HG03196 (cell line): ENCODE results near the gene FAM3B.
A peak's percentile ranks its signal among the peaks of the same experiment; 100 is the strongest.
"Not testable (repeated sequence)": the region's sequence is repeated elsewhere in the genome, so short reads cannot be mapped to it uniquely, and the experiment has no call there.

Experiments used
- ATAC-seq: cut with Tn5 transposase; IDR thresholded peaks from one replicate; pipeline ENCODE4 v1.9.1; 2021; ENCODE audit not compliant: unreplicated experiment

The FAM3B gene

DNA sequence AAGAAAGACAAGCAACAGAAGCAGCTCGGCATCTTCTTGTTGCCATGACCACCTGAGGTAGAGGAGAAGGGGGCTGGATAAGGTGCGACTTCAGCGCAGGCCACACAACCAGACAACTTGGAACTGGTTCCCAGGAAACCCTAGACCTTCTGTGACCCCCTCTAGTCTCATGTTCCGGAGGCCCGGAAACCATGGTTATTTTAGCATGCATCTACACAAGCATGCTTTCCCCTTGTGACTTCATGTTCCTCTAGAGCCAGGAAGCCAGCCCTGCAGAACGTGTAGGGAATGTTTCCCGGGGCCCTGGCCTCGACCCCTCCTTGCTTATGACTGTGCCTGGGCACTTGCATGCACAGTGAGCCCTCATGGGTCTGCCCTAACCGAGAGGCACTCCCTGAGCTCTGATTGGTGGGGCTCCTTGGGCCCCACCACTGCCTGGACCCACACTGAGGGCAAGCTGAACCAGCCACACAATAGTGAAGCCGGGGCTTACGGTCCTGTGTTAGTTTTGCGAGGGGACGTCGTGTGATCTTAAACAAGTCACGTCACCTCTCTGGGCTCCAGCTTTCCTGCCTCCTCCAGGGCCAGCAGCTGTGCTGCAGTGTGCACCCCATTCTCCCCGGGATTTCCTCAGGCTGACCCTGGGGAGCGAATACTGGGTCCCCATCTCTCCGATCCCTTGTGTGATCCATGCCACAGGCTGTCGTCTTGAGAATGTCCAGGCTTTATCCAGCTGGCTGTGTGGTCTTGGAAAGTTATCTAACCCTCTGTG is 33.2 kb downstream of the FAM3B start:
- ATAC-seq = no peak

DNA sequence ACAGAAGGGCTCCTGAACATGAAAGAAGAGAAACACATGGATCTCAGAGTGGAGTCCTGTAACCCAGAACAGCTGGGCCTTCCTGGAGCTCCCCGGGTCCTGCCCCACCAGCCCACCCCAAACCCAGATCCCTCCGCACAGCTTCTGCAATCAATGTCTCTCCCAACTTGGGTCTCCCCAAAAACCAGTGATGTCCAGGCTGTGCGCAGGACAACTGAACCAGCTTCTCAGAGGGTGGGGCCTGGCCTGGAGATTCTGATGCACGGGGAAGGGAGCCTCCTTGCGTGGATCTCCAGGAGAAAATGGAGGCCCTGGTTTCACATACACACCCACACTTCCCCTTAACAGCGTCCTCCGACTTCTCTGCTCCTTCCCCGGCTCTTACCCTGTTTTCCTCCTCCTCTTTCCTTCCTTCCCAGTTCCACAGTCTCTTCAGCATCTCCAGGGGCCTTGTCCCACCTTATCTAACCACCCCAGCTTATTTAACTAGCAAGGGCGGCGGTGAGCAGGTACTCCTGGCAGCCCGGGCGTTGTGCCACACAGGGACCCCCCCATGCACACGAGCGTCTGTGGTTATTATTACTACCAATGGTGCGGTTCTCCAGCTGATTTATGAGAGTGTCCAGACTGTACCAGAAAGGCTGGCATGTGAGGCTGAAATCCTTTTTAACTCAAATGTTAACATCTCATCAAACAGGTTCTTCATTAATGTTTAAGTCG is 34.0 kb downstream of the FAM3B start:
- no peak for ATAC-seq

DNA sequence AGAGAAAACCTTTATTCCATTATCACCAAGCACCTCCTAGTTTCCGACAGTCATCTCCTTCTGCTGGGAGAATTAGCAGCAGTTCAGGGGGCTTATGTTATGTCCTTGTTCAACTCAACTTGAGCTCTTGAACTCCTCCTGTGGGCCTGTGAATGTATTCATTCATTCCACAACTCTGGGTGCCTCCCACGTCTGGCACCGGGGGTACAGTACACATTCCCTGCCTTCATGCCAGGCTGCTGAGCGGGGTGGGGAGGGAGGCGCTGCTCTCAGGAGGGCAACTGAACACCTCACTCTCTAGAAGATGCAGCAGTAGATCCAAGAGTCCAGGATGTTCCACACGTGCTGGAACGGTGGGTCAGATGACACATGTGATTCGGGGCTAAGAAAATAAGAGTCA is 40.9 kb downstream of the FAM3B start:
- ATAC-seq = no peak

DNA sequence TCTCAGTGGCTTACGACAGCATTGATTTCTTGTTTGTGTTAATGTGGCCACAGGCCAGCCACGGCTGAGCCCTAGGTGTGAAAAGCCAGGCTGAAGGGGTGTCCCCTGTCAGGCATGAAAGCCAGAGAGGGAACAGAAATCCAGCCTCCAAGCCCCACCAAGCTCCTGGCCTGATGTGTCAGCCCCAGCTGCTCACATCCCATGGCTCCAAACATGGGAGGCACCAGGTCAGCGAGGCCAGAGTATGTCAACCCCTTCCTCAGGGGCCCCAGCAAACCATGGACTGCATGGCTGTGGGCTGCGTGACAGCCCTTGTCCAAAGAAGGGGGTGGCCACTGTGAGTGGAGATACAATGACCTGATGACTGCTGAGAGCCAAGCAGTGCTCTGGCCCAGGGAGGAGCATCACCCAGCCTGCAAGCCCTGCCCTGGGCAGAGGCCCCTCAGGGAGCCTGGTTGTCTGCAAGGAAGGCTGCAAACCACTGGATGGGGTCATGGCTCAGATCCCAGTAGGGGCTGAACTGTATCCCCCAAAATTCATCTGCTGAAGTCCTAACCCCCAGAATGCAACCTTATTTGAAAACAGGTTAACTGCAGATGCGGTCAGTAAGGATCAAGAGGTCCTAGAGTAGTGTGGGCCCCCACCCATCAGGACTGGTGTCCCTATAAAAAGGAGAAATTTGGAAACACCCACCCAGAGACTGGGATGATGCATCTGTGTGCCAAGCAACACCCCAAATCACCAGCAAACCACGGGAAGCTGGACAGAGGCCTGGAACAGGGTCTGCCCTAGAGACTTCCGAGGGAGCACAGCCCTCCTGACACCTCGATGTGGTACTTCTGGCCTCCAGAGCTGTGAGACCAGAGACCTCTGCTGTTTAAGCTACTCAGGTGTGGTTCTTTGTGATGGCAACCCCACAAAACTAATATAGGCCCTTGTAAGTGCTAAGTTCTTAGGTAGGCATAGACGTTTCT is 41.9 kb downstream of the FAM3B start:
- ATAC-seq = no peak

DNA sequence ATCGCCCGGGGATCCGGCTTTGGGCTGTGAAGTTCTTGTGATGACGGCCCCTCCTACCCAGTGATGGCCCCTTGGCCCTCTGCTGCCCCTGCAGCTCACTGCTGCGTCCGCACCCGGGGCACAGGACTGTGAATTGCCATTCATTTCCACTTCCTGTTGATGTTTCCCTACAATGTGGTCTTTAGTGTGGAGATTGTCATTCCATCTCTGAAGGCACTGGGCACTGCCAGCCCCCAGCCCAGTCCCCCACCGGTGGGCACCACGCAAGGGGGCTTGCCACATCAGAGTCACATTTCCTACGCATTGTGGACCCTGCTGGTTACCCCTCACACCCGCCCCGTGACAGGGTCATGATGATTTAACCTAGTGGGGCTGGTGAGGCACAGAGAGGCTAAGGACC is 42.7 kb downstream of the FAM3B start:
- ATAC-seq = no peak

DNA sequence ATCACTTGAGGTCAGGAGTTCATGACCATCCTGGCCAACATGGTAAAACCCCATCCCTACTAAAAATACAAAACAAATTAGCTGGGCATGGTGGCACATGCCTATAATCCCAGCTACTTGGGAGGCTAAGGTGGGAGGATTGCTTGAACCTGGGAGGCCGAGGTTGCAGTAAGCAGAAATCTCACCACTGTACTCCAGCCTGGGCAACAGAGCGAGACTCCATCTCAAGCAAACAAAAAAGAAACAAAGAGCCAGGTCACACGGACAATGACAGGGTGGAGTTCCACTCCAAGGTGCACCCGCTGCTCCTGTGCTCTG is 43.1 kb downstream of the FAM3B start:
- not testable (repeated sequence) for ATAC-seq

DNA sequence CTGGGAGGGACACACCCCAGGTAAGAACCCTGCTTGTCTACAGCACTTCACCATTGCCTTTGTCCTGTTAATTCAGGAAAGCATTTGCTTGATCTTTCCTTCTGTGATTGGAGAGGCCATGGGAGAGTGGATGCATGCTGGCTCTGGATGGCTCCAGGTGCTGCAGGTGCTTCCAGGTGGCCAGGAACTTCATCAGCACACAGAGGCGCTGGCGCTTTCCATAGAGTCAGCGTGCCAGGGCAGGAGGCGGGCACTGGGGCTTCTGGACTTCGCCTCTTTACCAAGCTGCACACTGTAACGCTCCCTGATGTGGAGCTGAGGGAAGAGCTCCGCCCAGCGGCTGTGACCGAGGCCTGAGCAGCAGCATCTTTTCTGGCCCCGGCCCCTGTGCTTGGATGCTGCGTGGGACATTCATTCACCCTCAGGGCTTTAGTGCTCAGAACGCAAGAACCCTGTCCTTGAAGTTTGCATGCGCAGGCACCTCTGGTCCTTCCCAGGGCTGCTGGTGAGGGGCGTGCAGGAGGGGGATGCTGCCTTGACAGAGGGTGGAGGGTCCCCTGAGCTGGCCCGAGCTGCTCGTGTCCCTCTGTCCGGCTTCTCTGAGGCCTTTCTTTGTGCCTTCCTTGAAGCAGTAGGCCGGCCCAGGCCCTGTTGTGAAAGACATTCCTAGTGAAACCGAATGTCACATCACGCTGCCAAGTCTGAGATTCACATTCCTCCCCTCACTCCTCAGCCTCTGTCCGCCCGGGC is 43.6 kb downstream of the FAM3B start:
- ATAC-seq = no peak

DNA sequence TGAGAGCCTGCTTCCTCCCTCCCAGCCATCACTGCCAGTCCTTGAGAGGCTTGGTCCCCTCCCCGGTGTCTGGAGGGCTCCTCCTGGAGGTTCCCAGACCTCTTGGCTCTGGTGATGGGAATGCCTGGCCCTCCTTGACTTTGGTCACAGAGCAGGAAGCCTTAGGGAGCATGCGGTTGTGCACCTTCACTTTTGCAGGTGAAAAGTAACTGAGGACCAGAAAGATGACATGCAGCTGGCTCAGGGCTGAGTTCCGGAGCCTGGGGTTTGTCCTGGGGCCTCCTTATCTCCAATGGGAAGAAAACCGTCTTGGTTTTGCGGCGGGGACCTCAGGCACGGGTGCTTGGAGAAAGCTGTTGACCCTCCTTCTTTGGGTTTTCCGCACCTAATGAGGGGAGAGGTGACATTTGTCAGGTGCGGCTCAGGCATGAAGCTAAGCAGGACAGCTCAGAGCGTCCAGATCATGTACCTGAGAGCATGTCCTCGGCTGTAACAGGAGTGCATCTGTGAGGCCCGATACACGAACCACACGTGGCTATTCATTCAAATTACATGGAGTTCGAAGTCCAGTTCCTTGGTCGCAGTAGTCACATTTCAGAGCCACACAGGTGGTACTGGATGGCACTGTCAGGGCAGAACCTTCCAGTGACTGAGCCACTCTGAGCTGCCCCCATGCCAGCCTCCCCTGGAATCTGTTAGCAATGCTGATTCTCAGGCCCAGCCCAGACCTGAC is 44.6 kb downstream of the FAM3B start:
- ATAC-seq = no peak

DNA sequence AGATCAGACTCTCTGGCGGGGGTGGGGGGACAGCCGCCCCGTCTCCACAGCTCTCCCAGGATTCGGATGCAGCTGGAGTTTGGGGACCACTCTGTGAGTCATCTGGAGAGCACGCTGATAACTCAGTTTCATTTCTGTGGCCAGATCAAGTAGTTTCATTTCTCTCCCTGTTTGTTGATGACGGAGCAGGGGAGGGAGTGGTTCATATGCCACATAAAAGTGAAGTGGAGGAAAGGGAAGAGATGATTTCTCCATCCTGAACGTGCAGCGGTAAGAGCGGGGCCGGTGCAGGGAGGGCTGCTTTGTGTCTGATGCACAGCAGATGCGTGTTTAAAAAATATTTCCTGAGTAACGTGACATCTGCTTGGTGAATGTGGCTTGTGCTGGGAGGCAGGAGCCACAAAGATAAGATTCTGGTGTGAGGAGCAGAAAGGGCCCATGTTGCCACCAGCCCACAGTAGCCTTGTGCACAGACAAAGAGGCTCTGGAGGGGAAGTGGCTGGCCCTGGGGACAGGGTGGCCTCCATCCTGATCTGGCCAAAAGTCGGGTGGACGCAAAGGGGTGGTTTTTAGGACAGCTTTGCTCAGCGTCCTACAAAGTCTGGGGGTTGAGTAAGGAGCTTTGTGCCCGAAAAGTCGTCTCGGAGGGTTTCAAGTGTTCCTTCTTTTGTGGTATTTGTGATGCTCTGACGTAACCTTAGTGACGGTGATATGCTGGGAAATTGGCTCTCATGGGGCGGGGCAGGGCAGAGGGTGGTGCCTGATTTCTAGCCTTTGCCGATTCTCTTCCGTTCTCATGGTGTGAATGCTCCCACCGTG is 45.4 kb downstream of the FAM3B start, which contains the start of gene MX2:
TSS of gene MX2 (plus strand) at position 242 of the 819 bp plus-strand sequence. CDS start 14,880 bp downstream, outside the sequence.
- peak; percentile 57 for ATAC-seq

DNA sequence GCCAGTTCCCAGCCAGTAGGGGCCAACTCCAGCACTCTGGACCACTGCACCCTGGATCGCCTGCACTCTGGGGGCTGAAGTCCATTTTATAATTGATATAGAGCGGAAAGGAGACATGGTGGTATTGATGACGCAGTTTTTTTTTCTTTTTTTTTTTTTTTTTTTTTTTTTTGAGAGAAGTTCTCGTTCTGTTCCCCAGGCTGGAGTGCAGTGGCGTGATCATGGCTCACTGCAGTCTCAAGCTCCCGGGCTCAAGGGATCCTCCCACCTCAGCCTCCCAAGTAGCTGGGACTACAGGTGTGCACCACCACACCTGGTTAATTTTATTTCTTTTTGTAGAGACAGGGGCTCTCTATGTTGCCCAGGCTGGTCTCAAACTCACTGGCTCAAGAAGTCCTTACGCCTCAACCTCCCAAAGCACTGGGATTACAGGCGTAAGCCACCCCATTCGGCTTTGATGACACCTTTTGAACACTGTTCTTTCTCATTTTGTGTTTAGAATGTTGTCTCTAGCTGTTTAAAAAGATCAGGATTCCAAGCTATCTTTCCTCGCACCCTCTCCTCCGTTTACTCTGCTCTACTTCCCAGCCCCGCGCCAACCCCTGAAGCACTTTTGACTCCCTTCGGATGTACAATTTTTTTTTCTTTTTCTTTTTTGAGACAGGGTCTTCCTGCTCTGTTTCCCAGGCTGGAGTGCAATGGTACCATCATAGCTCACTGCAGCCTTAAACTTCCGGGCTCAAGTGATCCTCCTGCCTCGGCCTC is 46.2 kb downstream of the FAM3B start:
- ATAC-seq = no peak

DNA sequence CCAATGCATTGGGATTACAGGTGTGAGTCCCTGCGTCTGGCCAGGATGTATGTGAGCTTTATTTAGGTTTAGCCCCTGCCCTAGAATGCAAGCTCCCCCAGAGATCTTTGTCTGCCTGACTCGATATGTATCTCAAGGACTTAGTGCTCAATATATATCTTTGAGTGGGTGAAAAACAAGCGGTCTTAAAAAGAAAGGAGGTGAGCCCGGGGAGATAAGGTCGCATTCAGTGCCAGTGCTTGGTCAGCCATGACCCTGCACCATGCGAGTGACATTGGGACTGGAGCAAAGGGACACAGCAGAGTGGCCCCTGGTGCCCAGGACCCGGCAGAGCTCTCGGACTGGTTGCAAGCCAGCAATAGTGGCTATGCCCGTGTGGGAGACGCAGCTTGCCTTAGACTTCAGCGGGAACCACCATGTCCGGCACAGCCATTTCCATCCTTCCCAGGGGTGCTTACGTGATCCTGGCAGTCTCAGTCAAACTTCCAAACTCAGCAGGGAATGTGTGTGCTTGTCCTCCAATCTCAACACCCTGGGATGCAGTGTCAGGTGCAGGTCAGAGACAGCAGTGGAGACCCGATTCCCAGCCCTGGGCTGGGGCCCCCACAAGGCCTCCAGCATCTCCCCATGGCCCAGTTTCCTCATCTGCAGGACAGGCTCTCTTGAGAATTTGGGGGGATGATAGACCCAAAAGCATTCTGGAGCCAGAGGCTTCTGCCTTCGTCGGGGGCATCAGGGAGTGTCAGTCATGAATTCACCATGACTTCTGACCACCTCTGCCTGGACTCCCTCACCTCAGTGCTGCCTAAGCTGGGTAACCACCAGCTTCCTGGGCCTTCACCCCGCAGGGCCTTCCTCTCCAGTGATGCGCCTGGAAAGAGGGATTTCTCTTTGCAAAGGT is 47.0 kb downstream of the FAM3B start:
- no peak for ATAC-seq

DNA sequence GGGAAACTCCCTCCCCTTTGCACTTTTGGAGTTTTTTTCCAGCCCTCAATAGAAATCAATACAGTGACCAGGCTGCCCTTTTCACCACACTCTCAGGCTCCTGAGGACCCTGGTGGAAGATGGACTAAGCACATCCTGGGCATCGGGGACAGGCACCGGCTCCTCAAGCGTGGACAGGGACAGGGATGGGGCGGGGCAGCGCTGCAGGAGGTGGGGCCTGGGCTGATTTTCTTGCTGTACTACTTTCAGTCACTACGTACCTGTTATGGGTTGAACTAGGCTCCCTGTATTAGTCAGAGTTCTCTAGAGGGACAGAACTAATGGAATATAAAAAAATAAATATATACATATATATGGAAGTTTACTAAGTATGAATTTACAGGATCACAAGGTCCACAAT is 47.7 kb downstream of the FAM3B start:
- no peak for ATAC-seq

DNA sequence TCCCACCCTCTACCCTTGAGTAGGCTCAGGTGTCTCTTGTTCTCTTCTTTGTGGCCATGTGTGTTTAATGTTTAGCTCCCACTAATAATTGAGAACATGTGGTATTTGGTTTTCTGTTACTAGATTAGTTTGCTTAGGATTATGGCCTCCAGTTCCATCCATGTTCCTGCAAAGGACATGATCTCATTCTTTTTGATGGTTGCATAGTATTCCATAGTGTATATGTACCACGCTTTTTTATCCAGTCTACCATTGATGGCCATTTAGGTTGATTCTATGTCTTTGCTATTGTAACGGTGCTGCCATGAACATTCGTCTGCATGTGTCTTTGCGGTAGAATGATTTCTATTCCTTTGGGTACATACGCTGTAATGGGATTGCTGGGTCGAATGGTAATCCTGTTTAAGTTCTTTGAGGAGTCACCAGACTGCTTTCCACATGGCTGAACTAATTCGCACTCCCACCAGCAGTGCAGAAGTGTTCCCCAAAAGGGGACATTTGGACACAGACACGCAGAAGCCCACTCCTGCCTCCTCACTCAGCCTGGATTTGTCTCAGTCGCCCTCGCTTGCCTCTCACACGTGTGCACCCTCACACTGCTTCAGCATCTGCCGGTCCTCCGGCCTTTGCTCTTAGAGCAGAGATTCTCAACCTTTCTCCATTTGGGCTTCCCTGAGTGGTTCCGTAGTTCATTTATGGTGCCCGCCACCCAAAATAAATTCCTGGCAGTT is 48.9 kb downstream of the FAM3B start:
- ATAC-seq = no peak

DNA sequence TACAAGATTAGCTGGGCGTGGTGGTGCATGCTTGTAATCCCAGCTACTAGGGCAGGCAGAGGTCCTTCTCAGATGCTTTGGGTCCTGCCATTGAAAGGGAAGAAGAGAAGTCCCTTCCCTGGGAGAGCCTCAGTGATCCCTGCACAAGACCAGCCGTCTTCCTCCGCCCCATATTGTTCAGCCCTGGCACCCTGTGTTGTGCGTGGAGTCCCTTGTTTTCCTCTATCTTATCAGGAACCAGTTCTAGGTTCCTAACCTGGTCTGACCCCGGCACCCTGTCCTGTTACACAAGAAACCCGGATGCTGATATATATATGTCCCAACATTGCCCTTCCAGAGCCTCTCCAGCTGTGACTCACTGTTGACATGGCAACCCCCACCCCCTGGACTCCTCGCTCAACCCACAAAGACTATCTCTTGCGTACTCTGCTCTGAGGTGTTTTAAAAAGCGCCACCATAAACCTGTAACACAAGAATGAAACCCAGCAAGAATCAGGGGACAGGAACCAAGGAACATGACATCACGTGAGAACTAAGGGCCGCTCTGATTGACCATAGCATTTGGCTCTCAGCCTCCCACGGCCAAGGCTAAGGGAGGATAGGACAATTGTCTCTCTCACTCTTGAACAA is 50.0 kb downstream of the FAM3B start:
- ATAC-seq = no peak

DNA sequence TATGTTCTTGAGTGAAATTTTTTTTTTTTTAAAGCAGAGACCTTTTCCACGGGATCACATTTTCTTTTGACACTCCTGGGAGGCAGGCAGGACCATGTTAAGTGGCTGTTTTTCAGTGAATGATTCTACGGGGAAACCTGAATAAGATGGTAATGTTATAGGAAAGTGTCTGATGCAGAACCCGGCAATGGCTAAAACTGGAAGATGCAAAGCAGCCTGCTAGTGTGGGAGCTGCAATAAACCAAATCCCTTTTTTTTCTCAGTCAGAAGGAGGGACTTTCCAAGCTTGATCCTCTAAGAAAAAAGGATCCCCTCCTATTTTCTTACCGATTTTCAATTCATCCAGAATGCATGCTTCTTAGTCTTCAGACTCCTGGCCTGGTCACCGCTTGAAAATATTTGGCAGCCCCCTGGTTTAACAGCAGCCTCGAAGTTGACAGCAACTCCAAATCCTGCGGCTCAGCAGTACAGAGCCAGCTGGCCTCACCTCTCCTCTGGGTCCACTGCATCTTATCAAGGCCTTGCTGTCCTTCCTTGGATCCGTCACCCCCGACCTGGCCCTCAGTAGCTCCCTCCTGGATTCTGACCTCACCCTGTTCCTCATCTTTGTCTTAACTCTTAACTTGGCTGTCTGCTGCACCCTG is 50.8 kb downstream of the FAM3B start:
- ATAC-seq = no peak
